NT2/D1 (cell line): Measurements from ENCODE around the gene RBM22.
"Not testable (repeated sequence)": the region's sequence is repeated elsewhere in the genome, so short reads cannot be mapped to it uniquely, and the experiment has no call there.

Experiments used
- DNase-seq: peaks from one replicate; pipeline ENCODE4 v3.0.0-alpha.2; 2011; ENCODE audit warnings: low read depth, low spot score
- H3K27me3 ChIP-seq: 2 replicates; pipeline ENCODE4 v1.6.0; 2011; ENCODE audit warnings: mild to moderate bottlenecking; ENCODE audit not compliant: insufficient read length, insufficient read depth
- H3K36me3 ChIP-seq: 2 replicates; pipeline ENCODE4 v1.6.1; 2011; ENCODE audit warnings: mild to moderate bottlenecking, low read length, mixed read lengths; ENCODE audit not compliant: insufficient read depth, insufficient read length
- H3K4me1 ChIP-seq: 2 replicates; pipeline ENCODE4 v1.5.1; 2011; ENCODE audit not compliant: insufficient read depth, insufficient read length
- H3K4me3 ChIP-seq: 2 replicates; pipeline ENCODE4 v1.5.1; 2011; ENCODE audit warnings: low read depth; ENCODE audit not compliant: insufficient read length
- H3K9ac ChIP-seq: 2 replicates; pipeline ENCODE4 v1.6.0; 2011; ENCODE audit warnings: low read depth; ENCODE audit not compliant: insufficient read length
- H3K9me3 ChIP-seq: 2 replicates; pipeline ENCODE4 v1.5.1; 2011; ENCODE audit warnings: mild to moderate bottlenecking, low read length; ENCODE audit not compliant: insufficient read depth
- SUZ12 ChIP-seq: IDR thresholded peaks from 2 replicates; pipeline ENCODE4 v1.6.1; 2011; ENCODE audit not compliant: insufficient read length, insufficient read depth; ENCODE audit errors: extremely low read depth
- YY1 ChIP-seq: IDR thresholded peaks from 2 replicates; pipeline ENCODE4 v1.6.1; 2011; ENCODE audit not compliant: insufficient read length, insufficient read depth
- ZNF274 ChIP-seq: IDR thresholded peaks from 2 replicates; pipeline ENCODE4 v1.6.1; 2011; ENCODE audit warnings: mild to moderate bottlenecking, low read depth, low read length

RBM22 gene

GRCh38 chr5:150700594-150701377 lies at the start of gene RBM22:
TSS of gene RBM22 (minus strand) at chr5:150701062. CDS start at chr5:150700985, 77 bp downstream.
- H3K9me3 ChIP-seq = no peaks in the 10 kb centered on the region
- TF ChIP-seq ZNF274 = no peak
- TF ChIP-seq YY1 = peak; percentile 32
- no peaks in the 10 kb centered on the region for H3K4me1 ChIP-seq
- peak within 1 kb of the TSS; percentile 96 for H3K9ac ChIP-seq
- peak within 1 kb of the TSS; percentile 94 for H3K4me3 ChIP-seq
- DNase-seq = peak; percentile 81
- H3K27me3 ChIP-seq = no peaks in the 10 kb centered on the region
- peaks cover 37% of the 10 kb centered on the region for H3K36me3 ChIP-seq

- no peak for DNase-seq
- no peak for TF ChIP-seq ZNF274
- no peak for TF ChIP-seq SUZ12
- no peak for TF ChIP-seq YY1
- no peaks in the 10 kb centered on the region for H3K4me1 ChIP-seq
- H3K9ac ChIP-seq = no peak overlapping the region
- H3K4me3 ChIP-seq = no peak overlapping the region
- H3K36me3 ChIP-seq = peaks cover 46% of the 10 kb centered on the region
- no peaks in the 10 kb centered on the region for H3K27me3 ChIP-seq
- no peaks in the 10 kb centered on the region for H3K9me3 ChIP-seq
These were observed 49.6 kb upstream of the RBM22 start for GRCh38 chr5:150750469-150750868.

- H3K4me1 ChIP-seq, H3K36me3 ChIP-seq: not testable (repeated sequence)
These were observed 42.3 kb upstream of the RBM22 start for GRCh38 chr5:150743142-150743488.

GRCh38 chr5:150742455-150743141 lies 41.7 kb upstream of the RBM22 start:
- not testable (repeated sequence) for H3K9me3 ChIP-seq, H3K4me1 ChIP-seq, H3K4me3 ChIP-seq, DNase-seq, H3K27me3 ChIP-seq, H3K9ac ChIP-seq, H3K36me3 ChIP-seq

More at GRCh38 chr5:150743142-150743488, 42.3 kb upstream of the RBM22 start:
- H3K4me3 ChIP-seq, H3K27me3 ChIP-seq, H3K9ac ChIP-seq, H3K9me3 ChIP-seq, DNase-seq: not testable (repeated sequence)

- Histone ChIP-seq H3K4me3 (no peak overlapping the region), H3K36me3 (peaks cover 7% of the 10 kb centered on the region), H3K27me3 (no peaks in the 10 kb centered on the region), H3K4me1 (no peaks in the 10 kb centered on the region), H3K9ac (no peak overlapping the region), H3K9me3 (peaks cover 8% of the 10 kb centered on the region)
- no peak for DNase-seq
- TF ChIP-seq YY1 (no peak), SUZ12 (no peak), ZNF274 (no peak)
These were observed 40.1 kb upstream of the RBM22 start for GRCh38 chr5:150740992-150741391.

- Histone ChIP-seq H3K4me3 (no peak overlapping the region), H3K9ac (no peak overlapping the region), H3K4me1 (no peaks in the 10 kb centered on the region), H3K27me3 (no peaks in the 10 kb centered on the region), H3K36me3 (peaks cover 7% of the 10 kb centered on the region), H3K9me3 (peaks cover 21% of the 10 kb centered on the region)
- no peak for TF ChIP-seq ZNF274
- no peak for DNase-seq
These were observed 38.0 kb upstream of the RBM22 start for GRCh38 chr5:150738862-150739261.

GRCh38 chr5:150734579-150735384 lies 33.9 kb upstream of the RBM22 start:
- peaks cover 33% of the 10 kb centered on the region for H3K36me3 ChIP-seq
- H3K4me1 ChIP-seq = no peaks in the 10 kb centered on the region
- DNase-seq = no peak
- TF ChIP-seq YY1 = no peak
- TF ChIP-seq ZNF274 = no peak
- no peak for TF ChIP-seq SUZ12
- no peak overlapping the region for H3K4me3 ChIP-seq
- no peak overlapping the region for H3K9ac ChIP-seq
- H3K9me3 ChIP-seq = peaks cover 21% of the 10 kb centered on the region
- H3K27me3 ChIP-seq = no peaks in the 10 kb centered on the region
